Testis (tissue), 3 donors: Measurements from ENCODE around the gene ALG14. TPM values are rescaled to one million over a fixed set of nuclear protein-coding genes. Genes with fewer than 3 reads are reported as not detected.
A peak's percentile ranks its signal among the peaks of the same experiment; 100 is the strongest.
"Not testable (repeated sequence)": the region's sequence is repeated elsewhere in the genome, so short reads cannot be mapped to it uniquely, and the experiment has no call there.

Experiments used
- DNase-seq: peaks from one replicate; pipeline ENCODE4 v3.0.0-alpha.2; 2019
- H3K27ac ChIP-seq, 2 donors: fragments of 200-600 bp; sonication (generic); one replicate each; pipeline ENCODE4 v1.5.1; 2019
- H3K27me3 ChIP-seq: fragments of 200-600 bp; sonication (generic); one replicate; pipeline ENCODE4 v1.5.1; 2019
- H3K36me3 ChIP-seq: fragments of 200-600 bp; sonication (generic); one replicate; pipeline ENCODE4 v1.5.1; 2017; ENCODE audit warnings: low read depth; ENCODE audit errors: missing control alignments
- H3K4me1 ChIP-seq: fragments of 200-600 bp; sonication (generic); one replicate; pipeline ENCODE4 v1.5.1; 2019
- H3K4me3 ChIP-seq, 2 donors: fragments of 200-600 bp; sonication (generic); one replicate each; pipeline ENCODE4 v1.5.1; 2017 to 2019
- H3K9me3 ChIP-seq: fragments of 200-600 bp; sonication (generic); one replicate; pipeline ENCODE4 v1.5.1; 2017
- CTCF ChIP-seq, 3 experiments: fragments of 450-650 bp in 2 of 3; fragments of 200-600 bp in 1 of 3; sonication (generic) in 1 of 3; IDR thresholded peaks; one replicate each; pipeline ENCODE4 v1.5.1; 2016 to 2019; ENCODE audit warnings: antibody characterized with exemption in 3 of 3, mild to moderate bottlenecking in 2 of 3, moderate library complexity in 1 of 3
- POLR2A ChIP-seq: fragments of 450-650 bp; IDR thresholded peaks from one replicate; pipeline ENCODE4 v1.6.1; 2017; ENCODE audit warnings: antibody characterized with exemption, mild to moderate bottlenecking, moderate library complexity
- WGBS, 2 donors: methylation state at CpG; one replicate each; pipeline ENCODE4 v1.1.5; 2018; 5-methylcytosine and 5-hydroxymethylcytosine counted together
- intact Hi-C: fragments of 100-400 bp; cut with DNase I; formaldehyde crosslinking; loops from one replicate; pipeline ENCODE4 v1.15.1; 2023; ENCODE audit warnings: low total_unique reads
- polyA plus RNA-seq: library from polyadenylated mRNA; stranded (reverse); fragments of 350-450 nt; fragmentation: Illumina TruSeq; extraction: RNeasy Lipid Tissue Mini Kit (QIAGEN cat#74804); gene quantifications from one replicate; pipeline ENCODE4 v1.2.3, GENCODE V29; 2014; ENCODE audit warnings: low read depth, low replicate concordance; ENCODE audit not compliant: insufficient read depth
- total RNA-seq, 2 donors: library from RNA; depleted of rRNA; stranded (reverse); fragments of >200 nt; gene quantifications; one replicate each; pipeline ENCODE4 v1.2.3, GENCODE V29; 2016

ALG14 gene
- total and polyA plus RNA-seq, 3 donors from 2014 or later, result 3.3 to 24.1 (median 5.3) TPM

GRCh38 chr1:95023399-95024043, 49.2 kb downstream of the ALG14 start:
- Histone ChIP-seq H3K4me1 (peaks cover 10% of the 10 kb centered on the region), H3K27me3 (no peaks in the 10 kb centered on the region), H3K27ac (peak overlapping the region in 1 of 2 donors; percentile 85), H3K36me3 (no peaks in the 10 kb centered on the region), H3K9me3 (no peaks in the 10 kb centered on the region), H3K4me3 (no peak overlapping the region)
- WGBS, 2 donors, result 70 to 82% methylated on average over 3 of the region's 3 CpGs
- DNase-seq, result no peak
- TF ChIP-seq POLR2A, result no peak
- no peak for TF ChIP-seq CTCF (IDR thresholded peaks at IDR 0.05)
- intact Hi-C loops, result no loop called here

- peaks cover 10% of the 10 kb centered on the region for H3K4me1 ChIP-seq
- no peaks in the 10 kb centered on the region for H3K9me3 ChIP-seq
- no peak for DNase-seq
- H3K27ac ChIP-seq, result peak overlapping the region; percentile 31 to 85
- H3K36me3 ChIP-seq, result no peaks in the 10 kb centered on the region
- TF ChIP-seq CTCF (IDR thresholded peaks at IDR 0.05) (no peak), POLR2A (no peak)
- no peaks in the 10 kb centered on the region for H3K27me3 ChIP-seq
- H3K4me3 ChIP-seq, result no peak overlapping the region
- intact Hi-C loops, result no loop called here
These were observed 50.2 kb downstream of the ALG14 start for GRCh38 chr1:95022644-95022926.

- Histone ChIP-seq H3K27me3 (no peaks in the 10 kb centered on the region), H3K4me3 (no peak overlapping the region), H3K9me3 (no peaks in the 10 kb centered on the region), H3K4me1 (peaks cover 10% of the 10 kb centered on the region), H3K36me3 (no peaks in the 10 kb centered on the region), H3K27ac (peak overlapping the region; percentile 31 to 85)
- DNase-seq, result peak; percentile 38
- no peak for TF ChIP-seq POLR2A
- TF ChIP-seq CTCF (IDR thresholded peaks at IDR 0.05), result no peak
- 59% methylated on average over 7 of the region's 7 CpGs for WGBS, 2 donors
- intact Hi-C loops, result no loop called here
These were observed 50.7 kb downstream of the ALG14 start for GRCh38 chr1:95021805-95022643.

GRCh38 chr1:95021119-95021518, 51.6 kb downstream of the ALG14 start:
- intact Hi-C loops, result no loop called here

GRCh38 chr1:95019466-95019865, 53.3 kb downstream of the ALG14 start:
- DNase-seq, intact Hi-C loops, H3K9me3 ChIP-seq, H3K4me3 ChIP-seq, H3K27ac ChIP-seq, H3K27me3 ChIP-seq, H3K36me3 ChIP-seq: not testable (repeated sequence)
- peaks cover 10% of the 10 kb centered on the region for H3K4me1 ChIP-seq
- WGBS, 2 donors, result 88 to 96% methylated on average over 6 of the region's 6 CpGs

More at GRCh38 chr1:95021119-95021518, 51.6 kb downstream of the ALG14 start:
- TF ChIP-seq POLR2A (no peak), CTCF (IDR thresholded peaks at IDR 0.05) (no peak)
- DNase-seq, result no peak
- Histone ChIP-seq H3K9me3 (no peaks in the 10 kb centered on the region), H3K36me3 (no peaks in the 10 kb centered on the region), H3K4me1 (peaks cover 10% of the 10 kb centered on the region), H3K27me3 (no peaks in the 10 kb centered on the region), H3K4me3 (no peak overlapping the region), H3K27ac (peak overlapping the region; percentile 31 to 85)
- 48 to 61% methylated on average over 4 of the region's 4 CpGs for WGBS, 2 donors
